ENCODE measurements around the gene UFD1. TPM values are rescaled to one million over a fixed set of nuclear protein-coding genes. Genes with fewer than 3 reads are reported as not detected.
A peak's percentile ranks its signal among the peaks of the same experiment; 100 is the strongest.

Gene UFD1
- total RNA-seq, 1 donor from 2014 or later = 36.2 TPM

- peak; percentile 56 for DNase-seq (ENCODE audit: low spot score)
Measured at GRCh38 chr22:19517919-19518611, 39.1 kb upstream of the UFD1 start.

GRCh38 chr22:19517171-19517500 lies 38.1 kb upstream of the UFD1 start:
- peak; percentile 58 for DNase-seq (ENCODE audit: low spot score)
- intact Hi-C loops (cut with DNase I) = loop anchor here (10.0 kb wide), 1 partner anchor 48 kb away; no protein-coding TSS in a partner anchor

More at GRCh38 chr22:19517919-19518611, 39.1 kb upstream of the UFD1 start:
- intact Hi-C loops (cut with DNase I) = loop anchor here (10.0 kb wide), 1 partner anchor 47 kb away; no protein-coding TSS in a partner anchor

- intact Hi-C loops (cut with DNase I) = loop anchor here (10.0 kb wide), 1 partner anchor 48 kb away; no protein-coding TSS in a partner anchor
- DNase-seq (ENCODE audit: low spot score) = peak; percentile 55
Measured at GRCh38 chr22:19516378-19517170, 37.6 kb upstream of the UFD1 start.

- peak; percentile 66 for DNase-seq (ENCODE audit: low spot score)
Measured at GRCh38 chr22:19515654-19516377, 36.8 kb upstream of the UFD1 start.

GRCh38 chr22:19514831-19515565 lies 36.0 kb upstream of the UFD1 start:
- DNase-seq (ENCODE audit: low spot score) = peak; percentile 49
- intact Hi-C loops (cut with DNase I) = loop anchor here (10.0 kb wide), 1 partner anchor 50 kb away; no protein-coding TSS in a partner anchor

More at GRCh38 chr22:19515654-19516377, 36.8 kb upstream of the UFD1 start:
- intact Hi-C loops (cut with DNase I) = loop anchor here (10.0 kb wide), 1 partner anchor 49 kb away; no protein-coding TSS in a partner anchor

- DNase-seq (ENCODE audit: low spot score) = no peak
- intact Hi-C loops (cut with DNase I) = loop anchor here (10.0 kb wide), 1 partner anchor 51 kb away; no protein-coding TSS in a partner anchor
Measured at GRCh38 chr22:19513823-19514222, 34.8 kb upstream of the UFD1 start.

- no peak for DNase-seq (ENCODE audit: low spot score)
- intact Hi-C loops (cut with DNase I) = loop anchor here (10.0 kb wide), 1 partner anchor 54 kb away; no protein-coding TSS in a partner anchor
Measured at GRCh38 chr22:19510919-19511341, 31.9 kb upstream of the UFD1 start.

GRCh38 chr22:19509923-19510322 lies 30.9 kb upstream of the UFD1 start:
- DNase-seq (ENCODE audit: low spot score) = peak; percentile 14
- intact Hi-C loops (cut with DNase I) = loop anchor here (10.0 kb wide), 1 partner anchor 55 kb away; no protein-coding TSS in a partner anchor

GRCh38 chr22:19509191-19509590 lies 30.2 kb upstream of the UFD1 start:
- intact Hi-C loops (cut with DNase I) = no loop called here
- no peak for DNase-seq (ENCODE audit: low spot score)

GRCh38 chr22:19508024-19508776 lies 29.2 kb upstream of the UFD1 start:
- peak; percentile 67 for DNase-seq (ENCODE audit: low spot score)

GRCh38 chr22:19507534-19507861 lies 28.5 kb upstream of the UFD1 start:
- intact Hi-C loops (cut with DNase I) = no loop called here

More at GRCh38 chr22:19508024-19508776, 29.2 kb upstream of the UFD1 start:
- intact Hi-C loops (cut with DNase I) = no loop called here

GRCh38 chr22:19506212-19506611 lies 27.2 kb upstream of the UFD1 start:
- no peak for DNase-seq (ENCODE audit: low spot score)
- intact Hi-C loops (cut with DNase I) = no loop called here

More at GRCh38 chr22:19507534-19507861, 28.5 kb upstream of the UFD1 start:
- no peak for DNase-seq (ENCODE audit: low spot score)

- DNase-seq (ENCODE audit: low spot score) = peak; percentile 5
- intact Hi-C loops (cut with DNase I) = no loop called here
Measured at GRCh38 chr22:19505735-19506126, 26.7 kb upstream of the UFD1 start.

GRCh38 chr22:19504900-19505734 lies 26.1 kb upstream of the UFD1 start:
- intact Hi-C loops (cut with DNase I) = no loop called here
- DNase-seq (ENCODE audit: low spot score) = peak; percentile 62

GRCh38 chr22:19503869-19504268 lies 24.9 kb upstream of the UFD1 start:
- intact Hi-C loops (cut with DNase I) = no loop called here
- DNase-seq (ENCODE audit: low spot score) = peak; percentile 54

- intact Hi-C loops (cut with DNase I) = no loop called here
Measured at GRCh38 chr22:19503367-19503766, 24.4 kb upstream of the UFD1 start.

GRCh38 chr22:19501897-19502447 lies 23.0 kb upstream of the UFD1 start:
- DNase-seq (ENCODE audit: low spot score) = no peak
- intact Hi-C loops (cut with DNase I) = no loop called here

More at GRCh38 chr22:19503367-19503766, 24.4 kb upstream of the UFD1 start:
- peak; percentile 20 for DNase-seq (ENCODE audit: low spot score)
